GM08714 (cell line): Measurements from ENCODE around the gene ASB6.
"Not testable (repeated sequence)": the region's sequence is repeated elsewhere in the genome, so short reads cannot be mapped to it uniquely, and the experiment has no call there.

Source experiments
- H3K4me3 ChIP-seq: fragments of 200-500 bp; sonication (Bioruptor generic); 2 replicates; pipeline ENCODE4 v1.5.1; 2014; ENCODE audit warnings: mild to moderate bottlenecking, low read length, inconsistent platforms
- ZNF274 ChIP-seq: IDR thresholded peaks from 2 replicates; pipeline ENCODE4 v1.6.1; 2012; ENCODE audit warnings: mild to moderate bottlenecking, low read depth, low read length

Gene ASB6

DNA sequence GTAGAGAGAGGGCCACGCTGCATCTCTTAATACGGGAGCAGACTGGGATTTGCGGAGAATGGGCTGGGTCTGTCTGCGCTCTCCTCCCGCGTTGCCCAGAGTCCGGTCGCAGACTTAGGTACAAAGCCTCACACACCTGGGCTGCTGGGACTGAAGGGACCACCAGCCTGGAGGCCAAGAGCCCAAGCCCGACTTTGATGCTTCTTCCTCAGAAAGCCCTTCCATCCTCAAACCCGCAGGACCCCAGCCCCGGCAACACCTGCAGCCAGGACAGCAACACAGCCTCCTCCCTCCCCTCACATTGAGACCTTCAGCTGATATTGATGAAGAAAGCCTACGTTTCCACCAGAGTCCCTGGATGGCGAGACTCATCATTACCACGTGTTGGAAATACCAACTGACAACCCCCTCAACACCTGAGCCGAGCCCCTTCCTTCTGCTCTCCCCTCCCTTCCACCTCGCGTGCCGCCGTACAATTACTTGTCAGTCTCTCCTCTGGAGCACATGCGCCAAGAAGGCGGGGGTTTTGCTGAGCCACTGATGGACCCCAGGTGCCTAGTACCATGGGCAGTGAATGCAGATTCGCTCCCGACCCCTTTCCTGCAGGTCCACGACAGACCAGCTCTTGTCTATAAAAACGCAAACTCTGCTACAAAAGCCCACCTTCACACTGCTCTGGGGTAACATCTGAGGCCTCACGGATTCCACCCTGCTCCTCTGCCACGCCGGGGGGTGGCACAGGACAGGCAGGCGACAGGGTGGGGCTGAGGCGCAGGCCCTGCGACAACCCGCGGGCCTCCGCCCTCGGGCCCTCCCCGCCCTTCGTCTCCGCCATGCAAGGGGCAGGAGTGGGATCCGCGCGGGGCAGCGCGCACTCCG lies 841 bp downstream of the ASB6 start:
- TF ChIP-seq ZNF274, result no peak

DNA sequence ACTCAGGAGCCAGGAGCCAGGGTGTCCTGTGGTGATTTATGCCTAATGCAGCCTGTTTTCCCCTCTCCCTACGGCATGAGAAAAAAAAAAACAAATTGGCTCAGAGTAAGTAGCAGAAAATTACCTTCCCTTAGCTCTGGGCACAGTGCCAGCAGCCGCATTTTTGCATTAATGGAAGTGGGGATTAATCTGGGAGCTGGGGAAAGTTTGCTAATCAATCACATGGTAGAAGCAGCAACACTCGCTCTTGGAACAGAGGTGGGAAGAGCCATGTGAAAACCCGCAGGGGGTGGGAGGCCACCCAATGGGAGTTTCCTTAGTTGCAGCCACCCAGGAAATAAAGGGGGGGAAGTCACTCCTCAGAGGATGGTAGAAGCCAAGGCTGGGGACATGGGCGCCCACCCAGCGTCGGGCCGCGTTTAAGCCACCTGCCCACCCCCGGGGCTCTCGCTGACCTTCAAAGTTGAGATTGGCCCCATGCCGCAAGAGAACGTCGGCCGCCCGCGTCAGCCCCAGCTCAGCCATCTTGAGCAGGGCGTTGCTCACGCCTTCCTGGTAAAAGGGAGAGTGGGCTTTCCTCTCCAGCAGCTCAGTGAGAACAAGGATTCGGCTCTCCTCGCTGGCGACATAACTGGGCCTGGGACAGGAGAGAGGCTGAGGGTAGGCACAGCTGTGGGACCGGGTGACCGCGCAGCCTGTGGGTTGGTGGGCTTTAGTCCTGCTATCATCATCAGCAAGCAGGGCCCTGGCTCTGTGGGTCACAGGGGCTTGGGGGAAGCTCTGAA lies 1.7 kb downstream of the ASB6 start:
- peak overlapping the region; percentile 92; the same call in 1 of the 2 replicates for H3K4me3 ChIP-seq
- no peak for TF ChIP-seq ZNF274

More for the DNA sequence above, 841 bp downstream of the ASB6 start:
- peak overlapping the region; percentile 92 for H3K4me3 ChIP-seq

- TF ChIP-seq ZNF274, result no peak
- H3K4me3 ChIP-seq, result no peak overlapping the region
These were observed 2.2 kb downstream of the ASB6 start for GRCh38 chr9:129639756-129640085.

GRCh38 chr9:129639034-129639630 lies 2.8 kb downstream of the ASB6 start:
- TF ChIP-seq ZNF274, result no peak

DNA sequence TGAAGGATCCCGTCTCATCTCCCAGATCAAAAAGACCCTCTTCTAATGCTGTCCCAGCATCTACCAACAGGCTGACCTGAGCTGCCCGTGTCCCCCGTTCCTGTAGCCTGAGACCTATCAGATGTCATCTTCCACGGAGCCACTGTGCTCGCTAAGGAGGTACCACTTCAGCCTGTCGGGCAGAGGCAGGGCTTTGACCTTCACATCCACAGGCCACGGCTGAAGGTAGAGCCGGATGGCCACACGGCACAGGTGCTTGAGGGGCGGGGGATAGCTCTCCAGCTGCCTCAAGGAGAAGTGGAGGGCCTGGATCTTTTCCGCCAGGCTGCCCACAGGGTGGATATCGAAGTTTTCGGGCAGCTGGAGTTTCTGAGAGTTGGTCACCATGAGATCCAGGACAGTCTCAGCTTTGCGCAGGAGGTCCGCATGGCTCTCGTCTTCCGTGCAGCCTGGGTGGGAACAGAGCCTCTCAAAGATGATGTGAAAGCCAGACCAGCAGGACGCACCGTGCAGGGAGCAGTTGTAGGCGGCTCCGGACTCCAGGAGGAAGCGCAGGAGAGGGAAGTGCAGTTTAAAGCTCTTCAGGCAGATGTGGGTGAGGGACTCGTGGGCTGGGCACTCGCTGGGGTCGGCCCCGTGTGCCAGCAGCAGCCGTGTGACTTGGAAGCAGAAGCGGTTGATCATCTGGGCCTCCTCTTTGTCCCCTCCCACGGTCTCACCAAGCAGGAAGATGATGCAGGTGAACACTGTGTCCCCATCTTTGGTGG lies 4.1 kb downstream of the ASB6 start:
- TF ChIP-seq ZNF274, result no peak

More at GRCh38 chr9:129639034-129639630, 2.8 kb downstream of the ASB6 start:
- H3K4me3 ChIP-seq, result no peak overlapping the region

GRCh38 chr9:129637102-129637501 lies 4.8 kb downstream of the ASB6 start:
- TF ChIP-seq ZNF274, result no peak
- H3K4me3 ChIP-seq, result no peak overlapping the region

More for the DNA sequence above, 4.1 kb downstream of the ASB6 start:
- H3K4me3 ChIP-seq, result no peak overlapping the region

DNA sequence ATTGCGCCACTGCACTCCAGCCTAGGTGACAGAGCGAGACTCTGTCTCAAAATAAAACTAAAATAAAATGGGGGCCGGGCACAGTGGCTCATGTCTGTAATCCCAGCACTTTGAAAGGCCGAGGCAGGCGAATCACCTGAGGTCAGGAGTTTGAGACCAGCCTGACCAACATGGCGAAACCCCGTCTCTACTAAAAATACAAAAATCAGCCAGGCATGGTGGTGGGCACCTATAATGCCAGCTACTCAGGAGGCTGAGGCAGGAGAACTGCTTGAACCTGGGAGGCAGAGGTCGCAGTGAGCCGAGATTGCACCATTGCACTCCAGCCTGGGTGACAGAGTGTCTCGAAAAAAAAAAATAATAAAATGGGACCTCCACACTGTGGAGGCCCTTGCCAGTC lies 5.6 kb downstream of the ASB6 start:
- not testable (repeated sequence) for H3K4me3 ChIP-seq

DNA sequence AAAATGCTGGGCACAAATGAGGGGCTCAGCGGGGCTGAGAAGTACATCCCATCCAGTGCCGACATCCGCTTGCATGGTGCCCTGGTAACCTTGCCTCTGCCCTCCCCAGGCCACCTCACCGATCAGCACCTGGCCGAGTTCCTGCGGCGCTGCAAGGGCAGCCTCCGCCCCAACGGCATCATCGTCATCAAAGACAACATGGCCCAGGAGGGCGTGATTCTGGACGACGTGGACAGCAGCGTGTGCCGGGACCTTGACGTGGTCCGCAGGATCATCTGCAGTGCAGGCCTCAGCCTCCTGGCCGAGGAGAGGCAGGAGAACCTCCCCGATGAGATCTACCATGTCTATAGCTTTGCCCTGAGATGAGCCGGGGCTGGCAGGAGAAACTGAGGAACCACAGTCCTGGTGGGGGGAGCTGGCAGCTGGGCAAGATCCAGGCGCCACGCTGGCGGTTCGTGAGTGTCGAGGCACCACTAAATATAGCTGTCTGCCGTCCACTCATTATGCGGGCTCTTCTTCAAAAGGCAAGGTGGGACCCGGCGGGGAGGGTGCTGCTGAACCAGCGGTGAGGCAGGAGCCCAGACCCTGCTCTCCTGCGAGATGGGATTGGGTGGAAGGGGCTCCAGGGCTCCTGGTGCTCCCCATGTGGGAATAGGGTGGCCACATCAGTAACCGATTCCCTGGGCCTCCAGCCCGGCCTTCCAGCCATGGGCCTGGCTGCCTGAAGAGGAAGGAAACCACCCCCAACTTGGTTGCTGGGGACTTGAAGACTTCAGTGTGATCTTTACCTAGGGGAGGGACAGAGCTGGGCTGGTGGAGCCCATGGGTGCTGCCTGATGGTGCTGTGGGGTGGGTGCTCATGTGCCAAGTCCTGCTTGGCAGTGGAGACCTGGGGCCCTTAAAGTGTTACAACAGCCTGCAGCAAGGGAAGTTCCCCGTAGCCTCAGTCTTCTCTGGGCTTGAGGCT lies 6.6 kb downstream of the ASB6 start:
- no peak for TF ChIP-seq ZNF274
- no peak overlapping the region for H3K4me3 ChIP-seq

DNA sequence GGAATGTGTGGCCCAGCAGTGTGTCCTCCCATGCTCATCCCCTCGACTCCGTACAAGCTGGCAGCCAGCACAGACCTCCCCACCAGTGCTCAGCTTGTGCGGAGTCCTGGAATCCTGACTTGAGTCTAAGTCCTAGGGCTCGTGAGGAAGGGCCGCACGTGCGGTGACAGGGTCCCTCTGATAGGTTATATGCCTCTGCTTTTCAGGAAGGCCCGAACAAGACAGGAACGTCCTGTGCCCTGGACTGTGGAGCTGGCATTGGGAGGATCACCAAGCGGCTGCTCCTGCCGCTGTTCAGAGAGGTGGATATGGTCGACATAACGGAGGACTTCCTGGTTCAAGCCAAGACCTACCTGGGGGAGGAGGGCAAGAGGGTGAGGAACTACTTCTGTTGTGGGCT lies 8.1 kb downstream of the ASB6 start:
- TF ChIP-seq ZNF274, result no peak
- no peak overlapping the region for H3K4me3 ChIP-seq

GRCh38 chr9:129633207-129633606 lies 8.7 kb downstream of the ASB6 start:
- H3K4me3 ChIP-seq, result no peak overlapping the region
- no peak for TF ChIP-seq ZNF274

DNA sequence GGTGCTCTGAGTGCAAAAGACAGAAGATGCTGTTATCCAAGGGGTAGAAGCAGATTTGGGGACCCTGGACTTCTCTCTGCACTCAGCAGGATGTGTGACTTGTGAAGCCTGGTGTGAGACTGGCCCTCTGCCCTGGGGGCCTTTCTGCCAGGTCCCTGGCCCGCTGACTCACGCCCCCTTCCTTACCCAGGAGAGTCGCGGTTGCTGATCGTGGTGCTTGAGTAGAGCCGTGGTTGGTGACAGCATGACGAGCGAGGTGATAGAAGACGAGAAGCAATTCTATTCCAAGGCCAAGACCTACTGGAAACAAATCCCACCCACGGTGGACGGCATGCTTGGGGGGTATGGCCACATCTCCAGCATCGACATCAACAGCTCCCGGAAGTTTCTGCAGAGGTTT lies 9.5 kb downstream of the ASB6 start:
- no peak for TF ChIP-seq ZNF274
- no peak overlapping the region for H3K4me3 ChIP-seq

- TF ChIP-seq ZNF274, result no peak
- no peak overlapping the region for H3K4me3 ChIP-seq
These were observed 10.2 kb downstream of the ASB6 start for GRCh38 chr9:129631674-129632129.
